Sigmoid colon (tissue), 4 donors: ENCODE data around the gene DGCR6L.

Experiments used
- POLR2A ChIP-seq, 2 donors: fragments of 450-650 bp; IDR thresholded peaks; one replicate each; pipeline ENCODE4 v1.6.1; 2016; ENCODE audit warnings: antibody characterized with exemption in 2 of 2, mild to moderate bottlenecking in 2 of 2, moderate library complexity in 2 of 2
- POLR2AphosphoS5 ChIP-seq, 4 donors: sonication (generic); formaldehyde crosslinking; IDR thresholded peaks; one replicate each; pipeline ENCODE4 v1.6.1; 2017; ENCODE audit warnings: antibody characterized with exemption in 4 of 4
- TF ChIP-seq, protein P1 (sequence below), 4 experiments: fragments of 450-650 bp in 3 of 4; fragments of 200-600 bp in 1 of 4; IDR thresholded peaks; one replicate each; pipeline ENCODE4 v1.5.1; 2016 to 2019; ENCODE audit warnings: antibody characterized with exemption in 4 of 4, mild to moderate bottlenecking in 3 of 4, moderate library complexity in 2 of 4

DNA sequence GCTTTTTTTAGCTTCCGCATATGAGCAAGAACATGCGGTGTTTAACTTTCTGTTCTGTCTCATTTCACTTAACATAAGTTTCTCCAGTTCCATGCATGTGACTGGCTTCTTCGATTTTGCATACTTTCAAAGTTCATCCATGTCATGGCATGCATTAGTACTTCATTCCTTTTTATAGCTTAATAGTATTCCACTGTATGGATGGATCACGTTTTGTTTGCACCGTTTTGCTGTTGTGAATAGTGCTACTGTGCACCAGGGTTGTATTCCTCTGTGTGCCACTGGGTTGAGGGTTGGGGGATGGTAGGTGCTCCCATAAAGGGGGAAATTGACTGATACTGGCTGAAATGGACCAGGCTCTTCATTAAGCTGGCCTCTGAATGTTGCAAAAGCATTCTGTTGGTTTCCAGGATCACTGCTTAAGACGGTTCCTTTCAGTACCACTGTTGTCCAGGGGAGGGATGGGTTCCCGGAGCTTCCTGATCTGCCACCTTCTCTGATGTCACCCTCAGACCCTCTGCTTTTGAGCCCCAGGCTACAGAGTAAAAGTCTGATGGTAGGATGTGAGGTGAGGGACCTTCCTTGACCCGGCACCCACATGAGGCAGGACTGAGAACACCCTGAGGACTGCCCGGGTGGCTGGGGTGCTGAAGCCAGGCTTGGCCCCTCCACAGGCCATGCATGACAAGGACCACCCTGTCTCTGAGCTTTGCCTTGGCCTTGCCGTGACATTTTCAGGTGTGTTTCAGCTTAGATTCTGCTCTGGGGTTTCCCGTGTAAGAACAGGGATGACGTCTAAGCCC is 24.4 kb downstream of the DGCR6L start:
- TF ChIP-seq, protein P1, sequence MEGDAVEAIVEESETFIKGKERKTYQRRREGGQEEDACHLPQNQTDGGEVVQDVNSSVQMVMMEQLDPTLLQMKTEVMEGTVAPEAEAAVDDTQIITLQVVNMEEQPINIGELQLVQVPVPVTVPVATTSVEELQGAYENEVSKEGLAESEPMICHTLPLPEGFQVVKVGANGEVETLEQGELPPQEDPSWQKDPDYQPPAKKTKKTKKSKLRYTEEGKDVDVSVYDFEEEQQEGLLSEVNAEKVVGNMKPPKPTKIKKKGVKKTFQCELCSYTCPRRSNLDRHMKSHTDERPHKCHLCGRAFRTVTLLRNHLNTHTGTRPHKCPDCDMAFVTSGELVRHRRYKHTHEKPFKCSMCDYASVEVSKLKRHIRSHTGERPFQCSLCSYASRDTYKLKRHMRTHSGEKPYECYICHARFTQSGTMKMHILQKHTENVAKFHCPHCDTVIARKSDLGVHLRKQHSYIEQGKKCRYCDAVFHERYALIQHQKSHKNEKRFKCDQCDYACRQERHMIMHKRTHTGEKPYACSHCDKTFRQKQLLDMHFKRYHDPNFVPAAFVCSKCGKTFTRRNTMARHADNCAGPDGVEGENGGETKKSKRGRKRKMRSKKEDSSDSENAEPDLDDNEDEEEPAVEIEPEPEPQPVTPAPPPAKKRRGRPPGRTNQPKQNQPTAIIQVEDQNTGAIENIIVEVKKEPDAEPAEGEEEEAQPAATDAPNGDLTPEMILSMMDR (IDR thresholded peaks at IDR 0.05) = no peak
- TF ChIP-seq POLR2AphosphoS5 (IDR thresholded peaks at IDR 0.05) = no peak
- no peak for TF ChIP-seq POLR2A (IDR thresholded peaks at IDR 0.05)
